Panc1 (cell line): ENCODE measurements around the gene CHCHD3. TPM values are rescaled to one million over a fixed set of nuclear protein-coding genes. Genes with fewer than 3 reads are reported as not detected.

ENCODE experiments used
- ATAC-seq: fragments of 200-7000 bp; cut with Tn5 transposase; 2 replicates; pipeline ENCODE4 v1.9.1; 2020; ENCODE audit warnings: mild to moderate bottlenecking, moderate library complexity
- BruUV-seq: library from RNA; stranded (reverse); fragments of 400-500 nt; replicated peaks from 2 replicates; lab custom pipeline; 2021; lab: Mats Ljungman, UMichigan
- CTCF ChIA-PET: fragments of 300-600 bp; sonication (Branson Sonifier 250); formaldehyde crosslinking; loops from one replicate; lab custom pipeline; 2022; ENCODE audit warnings: antibody characterized with exemption; lab: Charles Lee
- POLR2A ChIA-PET: fragments of 300-600 bp; sonication (Branson Sonifier 250); formaldehyde crosslinking; loops from one replicate; lab custom pipeline; 2022; ENCODE audit warnings: antibody characterized with exemption; lab: Charles Lee
- DNase-seq: peaks from one replicate; pipeline ENCODE4 v3.0.0-alpha.2; 2010; ENCODE audit warnings: low read depth, low spot score
- H3K27ac ChIP-seq: 2 replicates; pipeline ENCODE4 v1.5.1; 2011; ENCODE audit warnings: mild to moderate bottlenecking, low read length, inconsistent platforms
- H3K27me3 ChIP-seq: fragments of 200-500 bp; sonication (Bioruptor generic); 2 replicates; pipeline ENCODE4 v1.6.0; 2014; ENCODE audit warnings: low read length, inconsistent platforms; ENCODE audit not compliant: control insufficient read depth, insufficient read depth
- H3K36me3 ChIP-seq: fragments of 200-500 bp; sonication (Bioruptor generic); 2 replicates; pipeline ENCODE4 v1.5.1; 2014; ENCODE audit warnings: inconsistent platforms, mild to moderate bottlenecking, low read length, moderate library complexity; ENCODE audit not compliant: control insufficient read depth, insufficient read depth
- H3K4me1 ChIP-seq: 2 replicates; pipeline ENCODE4 v1.5.1; 2011; ENCODE audit warnings: inconsistent platforms, mild to moderate bottlenecking, low read length, moderate library complexity; ENCODE audit not compliant: control insufficient read depth, insufficient read depth
- H3K4me3 ChIP-seq, 2 experiments: 2 replicates each; pipeline ENCODE4 v1.5.1; 2011 to 2012; ENCODE audit warnings: low read depth in 2 of 2, low read length in 2 of 2, mild to moderate bottlenecking in 2 of 2, inconsistent platforms in 1 of 2, moderate library complexity in 1 of 2
- H3K9me3 ChIP-seq: fragments of 200-500 bp; sonication (Bioruptor generic); 2 replicates; pipeline ENCODE4 v1.5.1; 2014; ENCODE audit warnings: low read depth, mild to moderate bottlenecking, inconsistent platforms, low read length, moderate library complexity; ENCODE audit not compliant: control insufficient read depth, insufficient read depth
- POLR2AphosphoS5 ChIP-seq: IDR thresholded peaks from 2 replicates; pipeline ENCODE4 v1.6.1; 2012; ENCODE audit warnings: mild to moderate bottlenecking, low read depth, low read length, moderate library complexity
- SIN3A ChIP-seq: IDR thresholded peaks from 2 replicates; pipeline ENCODE4 v1.6.1; 2012; ENCODE audit warnings: low read depth, mild to moderate bottlenecking, low read length, moderate library complexity, borderline replicate concordance; ENCODE audit not compliant: insufficient read depth
- TCF7L2 ChIP-seq: IDR thresholded peaks from 2 replicates; pipeline ENCODE4 v1.6.1; 2011; ENCODE audit warnings: mild to moderate bottlenecking, low read depth, low read length, inconsistent platforms
- in situ Hi-C: cut with HindIII; loops from 2 replicates; pipeline ENCODE4 v1.10.0; 2016; ENCODE audit warnings: low sequenced_read_pairs, low pct_unique_long_range_greater_than_20kb
- intact Hi-C: fragments of 100-400 bp; cut with micrococcal nuclease; formaldehyde crosslinking; loops from one replicate; pipeline ENCODE4 v1.10.0; 2022; ENCODE audit not compliant: unreplicated experiment
- total RNA-seq: library from RNA; stranded (reverse); gene quantifications from one replicate; pipeline ENCODE4 v1.2.1, GENCODE V29; 2021; ENCODE audit not compliant: unreplicated experiment
- TF ChIP-seq, protein P1 (sequence below), 2 experiments: IDR thresholded peaks; 2 replicates each; pipeline ENCODE4 v1.6.1; 2011 to 2012; ENCODE audit warnings: low read depth in 2 of 2, control low read depth in 1 of 2, low read length in 1 of 2, mild to moderate bottlenecking in 1 of 2, moderate library complexity in 1 of 2; ENCODE audit not compliant: insufficient read depth in 1 of 2
- TF ChIP-seq, protein P2 (sequence below): fragments of 450-650 bp; IDR thresholded peaks from 2 replicates; pipeline ENCODE4 v1.5.1; 2017; ENCODE audit warnings: mild to moderate bottlenecking

Gene CHCHD3
- total RNA-seq, 1 experiment from 2014 or later: 109 TPM

DNA sequence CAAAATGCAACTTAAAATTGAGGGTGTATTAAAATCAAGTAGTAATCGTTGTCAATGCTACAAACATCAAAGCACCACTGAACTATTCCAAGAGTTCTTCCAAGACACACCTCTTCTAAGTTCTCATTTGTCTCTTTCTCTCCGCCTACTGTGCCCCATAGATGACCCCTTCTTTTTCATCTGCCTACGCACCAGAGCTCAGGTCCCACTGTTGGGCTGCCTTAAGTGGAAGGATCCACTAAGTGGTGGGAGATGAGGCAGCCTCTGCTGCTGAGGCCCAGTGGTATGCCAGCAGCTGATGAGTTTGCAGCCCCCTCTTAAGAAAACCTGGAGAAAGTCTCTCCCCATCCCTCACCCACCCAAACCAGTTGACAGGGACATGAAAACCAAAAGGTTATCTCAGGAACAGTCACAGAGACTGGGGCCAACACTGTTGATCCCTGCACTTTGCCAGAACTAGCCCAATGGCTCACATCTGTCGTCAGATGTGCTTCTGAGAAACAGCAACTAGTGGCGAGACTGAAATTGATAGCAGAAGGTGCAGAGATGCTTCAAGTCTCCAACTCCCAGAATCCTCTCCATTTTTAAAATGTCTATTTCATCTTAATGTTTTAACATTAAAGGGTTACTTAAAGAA, 88.4 kb downstream of the CHCHD3 start:
- no peaks in the 10 kb centered on the region for H3K9me3 ChIP-seq
- H3K27ac ChIP-seq: no peak overlapping the region
- ATAC-seq: no peak
- ChIA-PET POLR2A (interaction anchor here (0.7 kb wide), 1 partner anchor 292 kb away, joined by 5 read pairs; no protein-coding TSS in a partner anchor), CTCF (no interaction called here)
- no peaks in the 10 kb centered on the region for H3K36me3 ChIP-seq
- DNase-seq: no peak
- no peaks in the 10 kb centered on the region for H3K4me1 ChIP-seq
- H3K4me3 ChIP-seq: no peak overlapping the region
- TF ChIP-seq POLR2AphosphoS5: no peak
- TF ChIP-seq, protein P1, sequence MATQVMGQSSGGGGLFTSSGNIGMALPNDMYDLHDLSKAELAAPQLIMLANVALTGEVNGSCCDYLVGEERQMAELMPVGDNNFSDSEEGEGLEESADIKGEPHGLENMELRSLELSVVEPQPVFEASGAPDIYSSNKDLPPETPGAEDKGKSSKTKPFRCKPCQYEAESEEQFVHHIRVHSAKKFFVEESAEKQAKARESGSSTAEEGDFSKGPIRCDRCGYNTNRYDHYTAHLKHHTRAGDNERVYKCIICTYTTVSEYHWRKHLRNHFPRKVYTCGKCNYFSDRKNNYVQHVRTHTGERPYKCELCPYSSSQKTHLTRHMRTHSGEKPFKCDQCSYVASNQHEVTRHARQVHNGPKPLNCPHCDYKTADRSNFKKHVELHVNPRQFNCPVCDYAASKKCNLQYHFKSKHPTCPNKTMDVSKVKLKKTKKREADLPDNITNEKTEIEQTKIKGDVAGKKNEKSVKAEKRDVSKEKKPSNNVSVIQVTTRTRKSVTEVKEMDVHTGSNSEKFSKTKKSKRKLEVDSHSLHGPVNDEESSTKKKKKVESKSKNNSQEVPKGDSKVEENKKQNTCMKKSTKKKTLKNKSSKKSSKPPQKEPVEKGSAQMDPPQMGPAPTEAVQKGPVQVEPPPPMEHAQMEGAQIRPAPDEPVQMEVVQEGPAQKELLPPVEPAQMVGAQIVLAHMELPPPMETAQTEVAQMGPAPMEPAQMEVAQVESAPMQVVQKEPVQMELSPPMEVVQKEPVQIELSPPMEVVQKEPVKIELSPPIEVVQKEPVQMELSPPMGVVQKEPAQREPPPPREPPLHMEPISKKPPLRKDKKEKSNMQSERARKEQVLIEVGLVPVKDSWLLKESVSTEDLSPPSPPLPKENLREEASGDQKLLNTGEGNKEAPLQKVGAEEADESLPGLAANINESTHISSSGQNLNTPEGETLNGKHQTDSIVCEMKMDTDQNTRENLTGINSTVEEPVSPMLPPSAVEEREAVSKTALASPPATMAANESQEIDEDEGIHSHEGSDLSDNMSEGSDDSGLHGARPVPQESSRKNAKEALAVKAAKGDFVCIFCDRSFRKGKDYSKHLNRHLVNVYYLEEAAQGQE (IDR thresholded peaks at IDR 0.05; ENCODE audit: insufficient read depth in 1 of 2, low read depth in 2 of 2, low read length in 1 of 2): no peak
- TF ChIP-seq TCF7L2: no peak
- TF ChIP-seq SIN3A: no peak
- TF ChIP-seq, protein P2, sequence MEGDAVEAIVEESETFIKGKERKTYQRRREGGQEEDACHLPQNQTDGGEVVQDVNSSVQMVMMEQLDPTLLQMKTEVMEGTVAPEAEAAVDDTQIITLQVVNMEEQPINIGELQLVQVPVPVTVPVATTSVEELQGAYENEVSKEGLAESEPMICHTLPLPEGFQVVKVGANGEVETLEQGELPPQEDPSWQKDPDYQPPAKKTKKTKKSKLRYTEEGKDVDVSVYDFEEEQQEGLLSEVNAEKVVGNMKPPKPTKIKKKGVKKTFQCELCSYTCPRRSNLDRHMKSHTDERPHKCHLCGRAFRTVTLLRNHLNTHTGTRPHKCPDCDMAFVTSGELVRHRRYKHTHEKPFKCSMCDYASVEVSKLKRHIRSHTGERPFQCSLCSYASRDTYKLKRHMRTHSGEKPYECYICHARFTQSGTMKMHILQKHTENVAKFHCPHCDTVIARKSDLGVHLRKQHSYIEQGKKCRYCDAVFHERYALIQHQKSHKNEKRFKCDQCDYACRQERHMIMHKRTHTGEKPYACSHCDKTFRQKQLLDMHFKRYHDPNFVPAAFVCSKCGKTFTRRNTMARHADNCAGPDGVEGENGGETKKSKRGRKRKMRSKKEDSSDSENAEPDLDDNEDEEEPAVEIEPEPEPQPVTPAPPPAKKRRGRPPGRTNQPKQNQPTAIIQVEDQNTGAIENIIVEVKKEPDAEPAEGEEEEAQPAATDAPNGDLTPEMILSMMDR: no peak
- no TSS peak for BruUV-seq
- no peaks in the 10 kb centered on the region for H3K27me3 ChIP-seq
- in situ Hi-C loops: no loop called here
- intact Hi-C loops: no loop called here

- no peaks in the 10 kb centered on the region for H3K36me3 ChIP-seq
- H3K4me3 ChIP-seq: no peak overlapping the region
- no peak for ATAC-seq
- ChIA-PET POLR2A (no interaction called here), CTCF (no interaction called here)
- no peak overlapping the region for H3K27ac ChIP-seq
- no peaks in the 10 kb centered on the region for H3K27me3 ChIP-seq
- DNase-seq: no peak
- intact Hi-C loops (no loop called here), in situ Hi-C loops (no loop called here)
- H3K4me1 ChIP-seq: no peaks in the 10 kb centered on the region
- TF ChIP-seq, protein P1 (IDR thresholded peaks at IDR 0.05; ENCODE audit: insufficient read depth in 1 of 2, low read depth in 2 of 2, low read length in 1 of 2): no peak
- no peak for TF ChIP-seq TCF7L2
- TF ChIP-seq POLR2AphosphoS5: no peak
- no peak for TF ChIP-seq SIN3A
- TF ChIP-seq, protein P2: no peak
- BruUV-seq: no TSS peak
- H3K9me3 ChIP-seq: no peaks in the 10 kb centered on the region
Observed at GRCh38 chr7:132991615-132992587, 90.0 kb downstream of the CHCHD3 start.
